ENCODE results near the gene PCCA. TPM values are rescaled to one million over a fixed set of nuclear protein-coding genes. Genes with fewer than 3 reads are reported as not detected.

Gene PCCA
- total and polyA plus RNA-seq, 4 donors: 30.1 to 160 (median 76.3) TPM

GRCh38 chr13:100040196-100040595 lies 48.7 kb upstream of the PCCA start (continued):
- TF ChIP-seq YY1 (IDR thresholded peaks at IDR 0.05) (no peak), EGR1 (IDR thresholded peaks at IDR 0.05; ENCODE audit: low read depth in 2 of 2) (no peak), NR2F2 (IDR thresholded peaks at IDR 0.05) (no peak)

GRCh38 chr13:100044936-100045335 lies 44.0 kb upstream of the PCCA start:
- Histone ChIP-seq H3K4me3 (ENCODE audit: low read depth in 1 of 3, low read length in 3 of 3) (no peak overlapping the region), H3K36me3 (ENCODE audit: control insufficient read depth in 4 of 4, insufficient read depth in 3 of 4, low read depth in 1 of 4, low read length in 3 of 4) (no peaks in the 10 kb centered on the region), H3K27ac (ENCODE audit: low read depth in 1 of 2, low read length in 2 of 2) (no peak overlapping the region), H3K27me3 (ENCODE audit: control insufficient read depth in 4 of 4, insufficient read depth in 4 of 4, low read length in 3 of 4) (no peaks in the 10 kb centered on the region), H3K4me1 (ENCODE audit: control insufficient read depth in 4 of 4, insufficient read depth in 4 of 4, low read length in 3 of 4) (peaks cover 0 to 4% (median 0%) of the 10 kb centered on the region in 4 donors), H3K9me3 (ENCODE audit: control insufficient read depth in 4 of 4, low read length in 3 of 4) (no peaks in the 10 kb centered on the region), H3K9ac (ENCODE audit: low read depth in 1 of 2, low read length in 2 of 2) (no peak overlapping the region)
- 84% methylated on average over 3 of the region's 3 CpGs for WGBS
- TF ChIP-seq RAD21 (IDR thresholded peaks at IDR 0.05): peak in 1 of 2 donors; percentile 19
- no peak for TF ChIP-seq NR2F2 (IDR thresholded peaks at IDR 0.05)
- no peak for DNase-seq (ENCODE audit: low spot score)

- Histone ChIP-seq H3K9me3 (ENCODE audit: control insufficient read depth in 4 of 4, low read length in 3 of 4) (no peaks in the 10 kb centered on the region), H3K27me3 (ENCODE audit: control insufficient read depth in 4 of 4, insufficient read depth in 4 of 4, low read length in 3 of 4) (no peaks in the 10 kb centered on the region), H3K36me3 (ENCODE audit: control insufficient read depth in 4 of 4, insufficient read depth in 3 of 4, low read depth in 1 of 4, low read length in 3 of 4) (no peaks in the 10 kb centered on the region), H3K27ac (ENCODE audit: low read depth in 1 of 2, low read length in 2 of 2) (no peak overlapping the region), H3K4me1 (ENCODE audit: control insufficient read depth in 4 of 4, insufficient read depth in 4 of 4, low read length in 3 of 4) (no peaks in the 10 kb centered on the region), H3K4me3 (ENCODE audit: low read depth in 1 of 3, low read length in 3 of 3) (no peak overlapping the region), H3K9ac (ENCODE audit: low read depth in 1 of 2, low read length in 2 of 2) (no peak overlapping the region)
- no peak for DNase-seq (ENCODE audit: low spot score)
- WGBS: 91% methylated on average over 3 of the region's 3 CpGs
- TF ChIP-seq FOXA1 (IDR thresholded peaks at IDR 0.05): no peak
- no peak for TF ChIP-seq MAX (IDR thresholded peaks at IDR 0.05)
- TF ChIP-seq YY1 (IDR thresholded peaks at IDR 0.05): no peak
- TF ChIP-seq ZBTB33 (IDR thresholded peaks at IDR 0.05): no peak
- TF ChIP-seq CTCF (IDR thresholded peaks at IDR 0.05; ENCODE audit: low read depth, low read length, missing input control): no peak
- TF ChIP-seq RXRA (IDR thresholded peaks at IDR 0.05): no peak
- TF ChIP-seq RAD21 (IDR thresholded peaks at IDR 0.05): no peak
- TF ChIP-seq GABPA (IDR thresholded peaks at IDR 0.05 in 1 of 2, conservative IDR thresholded peaks at IDR 0.05 in 1 of 2): no peak
Observed at GRCh38 chr13:100045355-100045754, 43.5 kb upstream of the PCCA start.

- Histone ChIP-seq H3K4me3 (ENCODE audit: low read depth in 1 of 3, low read length in 3 of 3) (no peak overlapping the region), H3K27me3 (ENCODE audit: control insufficient read depth in 4 of 4, insufficient read depth in 4 of 4, low read length in 3 of 4) (no peaks in the 10 kb centered on the region), H3K36me3 (ENCODE audit: control insufficient read depth in 4 of 4, insufficient read depth in 3 of 4, low read depth in 1 of 4, low read length in 3 of 4) (no peaks in the 10 kb centered on the region), H3K27ac (ENCODE audit: low read depth in 1 of 2, low read length in 2 of 2) (no peak overlapping the region), H3K4me1 (ENCODE audit: control insufficient read depth in 4 of 4, insufficient read depth in 4 of 4, low read length in 3 of 4) (no peaks in the 10 kb centered on the region), H3K9ac (ENCODE audit: low read depth in 1 of 2, low read length in 2 of 2) (no peak overlapping the region), H3K9me3 (ENCODE audit: control insufficient read depth in 4 of 4, low read length in 3 of 4) (no peaks in the 10 kb centered on the region)
- WGBS: 91% methylated on average over 3 of the region's 3 CpGs
- no peak for DNase-seq (ENCODE audit: low spot score)
- TF ChIP-seq NR2F2 (IDR thresholded peaks at IDR 0.05) (no peak), FOXA1 (IDR thresholded peaks at IDR 0.05) (no peak), TAF1 (conservative IDR thresholded peaks at IDR 0.05) (no peak), ATF3 (IDR thresholded peaks at IDR 0.05) (no peak), ZBTB33 (IDR thresholded peaks at IDR 0.05) (no peak), GABPA (IDR thresholded peaks at IDR 0.05 in 1 of 2, conservative IDR thresholded peaks at IDR 0.05 in 1 of 2) (no peak), YY1 (IDR thresholded peaks at IDR 0.05) (no peak), CTCF (IDR thresholded peaks at IDR 0.05; ENCODE audit: low read depth, low read length, missing input control) (no peak), EGR1 (IDR thresholded peaks at IDR 0.05; ENCODE audit: low read depth in 2 of 2) (no peak), RAD21 (IDR thresholded peaks at IDR 0.05) (no peak)
Observed at GRCh38 chr13:100051070-100051469, 37.8 kb upstream of the PCCA start.

All from liver (tissue), 9 donors.